BLaER1 treated with 17β-estradiol and CSF1 and Interleukin-3, amounts not matched to agents 10 nM and 100 nM (cell line): ENCODE data around the gene OR52J3.

ENCODE experiments used
- H3K27ac ChIP-seq, 11 experiments: shearing (Covaris generic); formaldehyde crosslinking; 2 replicates each; pipeline ENCODE4 v1.8.1; 2022
- H3K27me3 ChIP-seq, 11 experiments: shearing (Covaris generic); formaldehyde crosslinking; 2 replicates each; pipeline ENCODE4 v1.8.1; 2022
- H3K36me3 ChIP-seq, 11 experiments: shearing (Covaris generic); formaldehyde crosslinking; 2 replicates each; pipeline ENCODE4 v1.8.1; 2022
- H3K4me1 ChIP-seq, 10 experiments: shearing (Covaris generic); formaldehyde crosslinking; 2 replicates each; pipeline ENCODE4 v1.8.1; 2022
- H3K4me2 ChIP-seq, 11 experiments: shearing (Covaris generic); formaldehyde crosslinking; 2 replicates each; pipeline ENCODE4 v1.8.1; 2022
- H3K4me3 ChIP-seq, 10 experiments: shearing (Covaris generic); formaldehyde crosslinking; 2 replicates each; pipeline ENCODE4 v1.8.1; 2022
- H3K9ac ChIP-seq, 11 experiments: shearing (Covaris generic); formaldehyde crosslinking; 2 replicates each; pipeline ENCODE4 v1.8.1; 2022
- H3K9me3 ChIP-seq, 11 experiments: shearing (Covaris generic); formaldehyde crosslinking; replicated peaks in 1 of 11; 2 replicates each; pipeline ENCODE4 v1.8.1; 2022
- H4K20me1 ChIP-seq, 11 experiments: shearing (Covaris generic); formaldehyde crosslinking; 2 replicates each; pipeline ENCODE4 v1.8.1; 2022
- Cebpa-rat ChIP-seq, 11 experiments: shearing (Covaris generic); IDR thresholded peaks; 2 replicates each; pipeline ENCODE4 v1.8.1; 2022

OR52J3 gene

GRCh38 chr11:5046226-5046625, at the start of gene OR52J3:
OR52J3 (plus strand) TSS chr11:5046526; CDS start chr11:5046526, 0 bp downstream.
- no peaks in the 10 kb centered on the region for H3K36me3 ChIP-seq
- no peak for TF ChIP-seq Cebpa-rat (IDR thresholded peaks at IDR 0.05)
- peaks cover 0 to 12% (median 0%) of the 10 kb centered on the region in 10 experiments; a peak in 5 of 20 replicates for H3K4me1 ChIP-seq
- H3K27ac ChIP-seq = no peak within 1 kb of the TSS
- no peaks in the 10 kb centered on the region for H4K20me1 ChIP-seq
- no peak within 1 kb of the TSS for H3K4me2 ChIP-seq
- H3K27me3 ChIP-seq = no peaks in the 10 kb centered on the region
- no peak within 1 kb of the TSS for H3K9ac ChIP-seq
- H3K4me3 ChIP-seq = no peak within 1 kb of the TSS
- H3K9me3 ChIP-seq = no peaks in the 10 kb centered on the region

GRCh38 chr11:5004424-5005274, 41.7 kb upstream of the OR52J3 start:
- Histone ChIP-seq H4K20me1 (no peaks in the 10 kb centered on the region), H3K9ac (no peak overlapping the region), H3K27me3 (no peaks in the 10 kb centered on the region), H3K4me3 (no peak overlapping the region), H3K36me3 (no peaks in the 10 kb centered on the region), H3K4me1 (no peaks in the 10 kb centered on the region), H3K9me3 (no peaks in the 10 kb centered on the region), H3K4me2 (no peak overlapping the region), H3K27ac (no peak overlapping the region)
- no peak for TF ChIP-seq Cebpa-rat (IDR thresholded peaks at IDR 0.05)

DNA sequence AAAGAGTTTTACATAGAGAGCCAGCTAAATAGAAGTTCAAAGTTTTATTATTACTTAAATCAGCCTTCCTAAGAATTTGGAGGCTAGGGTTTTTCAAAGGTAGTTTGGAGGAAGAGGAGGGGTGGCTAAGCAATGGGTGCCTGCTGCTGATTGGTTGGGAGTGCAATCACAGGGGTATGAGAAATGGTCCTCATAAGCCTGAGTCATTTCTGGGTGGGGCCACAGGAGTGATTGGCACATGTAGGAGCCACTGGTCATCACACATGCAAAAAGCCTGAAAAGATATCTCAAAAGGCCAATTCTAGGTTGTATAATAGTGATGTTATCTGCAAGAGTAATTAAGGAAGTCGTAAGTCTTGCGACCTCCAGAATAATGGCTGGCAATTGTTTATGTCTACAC, 38.8 kb upstream of the OR52J3 start:
- H3K27me3 ChIP-seq = no peaks in the 10 kb centered on the region
- no peaks in the 10 kb centered on the region for H4K20me1 ChIP-seq
- TF ChIP-seq Cebpa-rat (IDR thresholded peaks at IDR 0.05) = no peak
- no peaks in the 10 kb centered on the region for H3K4me1 ChIP-seq
- no peaks in the 10 kb centered on the region for H3K36me3 ChIP-seq
- H3K27ac ChIP-seq = no peak overlapping the region
- no peak overlapping the region for H3K4me2 ChIP-seq
- no peak overlapping the region for H3K4me3 ChIP-seq
- no peaks in the 10 kb centered on the region for H3K9me3 ChIP-seq
- H3K9ac ChIP-seq = no peak overlapping the region

GRCh38 chr11:5011254-5011653, 35.1 kb upstream of the OR52J3 start:
- TF ChIP-seq Cebpa-rat (IDR thresholded peaks at IDR 0.05) = no peak
- Histone ChIP-seq H4K20me1 (no peaks in the 10 kb centered on the region), H3K9me3 (no peaks in the 10 kb centered on the region), H3K9ac (no peak overlapping the region), H3K4me1 (no peaks in the 10 kb centered on the region), H3K4me3 (no peak overlapping the region), H3K27me3 (no peaks in the 10 kb centered on the region), H3K4me2 (no peak overlapping the region), H3K36me3 (no peaks in the 10 kb centered on the region), H3K27ac (no peak overlapping the region)

- no peaks in the 10 kb centered on the region for H3K27me3 ChIP-seq
Measured at GRCh38 chr11:5013012-5013411, 33.3 kb upstream of the OR52J3 start.

GRCh38 chr11:5021996-5022395, 24.3 kb upstream of the OR52J3 start:
- H3K27ac ChIP-seq = no peak overlapping the region
- no peaks in the 10 kb centered on the region for H3K27me3 ChIP-seq
- H3K36me3 ChIP-seq = no peaks in the 10 kb centered on the region
- no peaks in the 10 kb centered on the region for H4K20me1 ChIP-seq
- TF ChIP-seq Cebpa-rat (IDR thresholded peaks at IDR 0.05) = no peak
- no peak overlapping the region for H3K9ac ChIP-seq
- H3K4me2 ChIP-seq = no peak overlapping the region
- peaks cover 19 to 34% (median 25%) of the 10 kb centered on the region in 11 experiments for H3K9me3 ChIP-seq
- no peaks in the 10 kb centered on the region for H3K4me1 ChIP-seq
- H3K4me3 ChIP-seq = no peak overlapping the region

More at GRCh38 chr11:5013012-5013411, 33.3 kb upstream of the OR52J3 start:
- no peaks in the 10 kb centered on the region for H4K20me1 ChIP-seq
- no peak overlapping the region for H3K27ac ChIP-seq
- no peaks in the 10 kb centered on the region for H3K36me3 ChIP-seq
- H3K9me3 ChIP-seq = no peaks in the 10 kb centered on the region
- no peak overlapping the region for H3K9ac ChIP-seq
- H3K4me3 ChIP-seq = no peak overlapping the region
- no peak for TF ChIP-seq Cebpa-rat (IDR thresholded peaks at IDR 0.05)
- no peak overlapping the region for H3K4me2 ChIP-seq
- H3K4me1 ChIP-seq = no peaks in the 10 kb centered on the region

- no peak overlapping the region for H3K4me3 ChIP-seq
- H3K36me3 ChIP-seq = no peaks in the 10 kb centered on the region
- no peaks in the 10 kb centered on the region for H3K4me1 ChIP-seq
- no peaks in the 10 kb centered on the region for H4K20me1 ChIP-seq
- H3K9me3 ChIP-seq = no peaks in the 10 kb centered on the region
- H3K27me3 ChIP-seq = no peaks in the 10 kb centered on the region
- TF ChIP-seq Cebpa-rat (IDR thresholded peaks at IDR 0.05) = no peak
- no peak overlapping the region for H3K4me2 ChIP-seq
- H3K27ac ChIP-seq = no peak overlapping the region
- no peak overlapping the region for H3K9ac ChIP-seq
Measured at GRCh38 chr11:5036669-5037068, 9.7 kb upstream of the OR52J3 start.

DNA sequence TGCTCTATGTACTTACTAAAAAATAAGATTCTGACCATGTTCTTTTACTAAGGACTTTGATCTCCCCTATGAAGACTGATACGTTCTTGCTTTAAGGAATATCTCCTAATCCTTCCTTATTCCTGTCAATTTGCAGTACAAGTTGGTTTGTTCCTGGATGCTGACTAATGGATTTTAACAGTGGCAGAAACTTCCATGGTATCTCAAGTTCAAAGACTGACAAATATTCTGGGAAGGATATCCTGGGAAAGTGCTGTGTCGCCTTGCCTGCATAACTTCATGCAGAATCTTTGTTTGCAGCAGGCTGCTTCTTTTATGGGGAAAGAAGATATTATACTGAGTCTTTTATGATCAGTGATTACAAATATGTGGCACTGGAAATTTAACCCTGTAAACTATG, 8.4 kb upstream of the OR52J3 start:
- no peak overlapping the region for H3K4me3 ChIP-seq
- H3K9ac ChIP-seq = no peak overlapping the region
- H3K27ac ChIP-seq = no peak overlapping the region
- H3K4me2 ChIP-seq = no peak overlapping the region
- peaks cover 0 to 6% (median 0%) of the 10 kb centered on the region in 10 experiments; a peak in 4 of 20 replicates for H3K4me1 ChIP-seq
- TF ChIP-seq Cebpa-rat (IDR thresholded peaks at IDR 0.05) = no peak
- no peaks in the 10 kb centered on the region for H3K9me3 ChIP-seq
- no peaks in the 10 kb centered on the region for H3K27me3 ChIP-seq
- no peaks in the 10 kb centered on the region for H3K36me3 ChIP-seq
- no peaks in the 10 kb centered on the region for H4K20me1 ChIP-seq

DNA sequence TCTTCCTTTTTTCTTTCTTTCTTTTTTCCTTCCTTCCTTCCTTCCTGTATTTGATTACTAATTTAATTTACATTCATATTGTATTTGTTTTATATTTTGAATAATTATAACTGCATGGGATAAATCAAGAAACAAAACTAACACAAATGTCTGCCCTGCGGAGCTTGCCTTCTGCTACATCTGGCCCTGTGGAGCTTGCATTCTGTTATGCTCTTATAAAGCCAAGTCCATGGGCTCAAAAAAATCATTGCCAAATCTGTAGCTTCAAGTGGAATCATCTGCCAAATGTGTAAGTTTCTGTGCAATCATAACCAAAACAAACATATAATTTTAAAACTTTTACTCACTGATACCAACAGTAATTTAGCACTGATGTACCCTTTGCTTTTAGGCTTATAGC, 8.0 kb upstream of the OR52J3 start:
- no peaks in the 10 kb centered on the region for H3K36me3 ChIP-seq
- H3K9me3 ChIP-seq = no peaks in the 10 kb centered on the region
- no peaks in the 10 kb centered on the region for H4K20me1 ChIP-seq
- no peak overlapping the region for H3K4me2 ChIP-seq
- H3K4me3 ChIP-seq = no peak overlapping the region
- peaks cover 0 to 10% (median 0%) of the 10 kb centered on the region in 10 experiments; a peak in 5 of 20 replicates for H3K4me1 ChIP-seq
- H3K27ac ChIP-seq = no peak overlapping the region
- no peak for TF ChIP-seq Cebpa-rat (IDR thresholded peaks at IDR 0.05)
- no peaks in the 10 kb centered on the region for H3K27me3 ChIP-seq
- H3K9ac ChIP-seq = no peak overlapping the region

GRCh38 chr11:5040876-5041275, 5.5 kb upstream of the OR52J3 start:
- Histone ChIP-seq H3K9ac (no peak overlapping the region), H3K27ac (no peak overlapping the region), H3K4me1 (peaks cover 0 to 12% (median 0%) of the 10 kb centered on the region in 10 experiments; a peak in 5 of 20 replicates), H3K4me3 (no peak overlapping the region), H3K36me3 (no peaks in the 10 kb centered on the region), H3K27me3 (no peaks in the 10 kb centered on the region), H4K20me1 (no peaks in the 10 kb centered on the region), H3K4me2 (no peak overlapping the region), H3K9me3 (no peaks in the 10 kb centered on the region)
- no peak for TF ChIP-seq Cebpa-rat (IDR thresholded peaks at IDR 0.05)
